NCI-H2227 (cell line): Measurements from ENCODE around the gene PNLIPRP3.
"Not testable (repeated sequence)": the region's sequence is repeated elsewhere in the genome, so short reads cannot be mapped to it uniquely, and the experiment has no call there.

Experiments
- DNase-seq: peaks from one replicate; lab custom pipeline; 2025; ENCODE audit not compliant: unreplicated experiment; lab: John Stamatoyannopoulos, UW

The PNLIPRP3 gene

GRCh38 chr10:116427671-116428070 lies at the start of gene PNLIPRP3:
TSS of gene PNLIPRP3 (plus strand) at chr10:116427847. CDS start at chr10:116428013, 166 bp downstream.
- no peak for DNase-seq

DNA sequence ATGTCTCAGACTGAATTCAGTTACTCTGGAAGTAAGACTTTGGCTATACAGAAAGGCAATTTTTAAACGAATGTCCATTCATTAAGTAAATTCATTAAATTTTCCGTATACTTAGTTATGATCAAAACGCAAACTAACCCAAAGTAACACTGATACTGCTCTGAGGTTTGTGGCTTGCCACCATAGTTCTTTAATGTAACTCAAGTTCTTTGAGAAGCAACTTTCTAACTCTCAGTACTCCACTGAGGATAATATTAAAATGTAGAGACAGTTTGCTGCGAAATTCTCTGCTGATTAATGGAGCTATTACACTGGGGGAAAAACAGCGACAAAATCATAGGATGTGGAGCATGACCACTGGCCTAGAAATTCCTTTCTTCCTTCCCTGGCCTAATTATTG lies 45.4 kb upstream of the PNLIPRP3 start:
- DNase-seq: no peak

GRCh38 chr10:116385311-116385710 lies 42.3 kb upstream of the PNLIPRP3 start:
- DNase-seq: no peak

DNA sequence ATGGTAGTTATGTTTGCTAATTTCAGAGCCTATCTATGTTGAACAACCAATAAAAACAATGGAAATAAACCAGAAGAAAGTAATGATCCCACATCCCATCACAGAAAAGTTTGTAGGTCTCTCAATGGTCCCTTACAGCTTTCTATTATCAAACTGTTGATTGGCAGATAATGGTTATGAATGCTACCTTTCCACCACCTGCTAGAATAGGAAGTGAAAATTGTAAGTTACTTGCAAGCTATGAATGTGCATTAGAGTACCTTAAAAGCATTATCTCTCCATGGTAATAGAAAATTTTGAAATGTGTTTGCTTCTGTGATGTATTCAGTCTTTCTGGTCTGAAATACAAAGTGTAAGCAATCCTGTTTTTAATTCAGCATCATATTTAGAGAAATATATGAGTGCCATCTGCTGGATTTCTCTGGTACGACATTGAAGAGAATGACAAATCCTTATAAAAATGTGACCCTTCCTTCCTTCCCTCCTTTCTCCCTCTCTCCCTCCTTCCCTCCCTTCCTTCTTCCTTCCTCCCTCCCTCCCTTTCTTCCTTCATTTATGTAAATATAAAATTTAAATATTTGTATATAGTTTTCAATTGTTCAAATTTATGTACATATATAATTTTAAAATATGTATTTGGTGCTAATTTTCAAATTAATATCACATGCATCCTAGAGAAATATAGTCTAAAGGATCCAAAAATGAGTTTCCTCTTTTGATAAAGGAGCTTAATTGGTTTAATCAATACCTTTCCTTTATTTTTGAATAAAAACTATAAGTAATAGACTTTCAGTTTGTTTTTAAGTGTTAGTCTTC lies 41.4 kb upstream of the PNLIPRP3 start:
- peak; percentile 47 for DNase-seq

DNA sequence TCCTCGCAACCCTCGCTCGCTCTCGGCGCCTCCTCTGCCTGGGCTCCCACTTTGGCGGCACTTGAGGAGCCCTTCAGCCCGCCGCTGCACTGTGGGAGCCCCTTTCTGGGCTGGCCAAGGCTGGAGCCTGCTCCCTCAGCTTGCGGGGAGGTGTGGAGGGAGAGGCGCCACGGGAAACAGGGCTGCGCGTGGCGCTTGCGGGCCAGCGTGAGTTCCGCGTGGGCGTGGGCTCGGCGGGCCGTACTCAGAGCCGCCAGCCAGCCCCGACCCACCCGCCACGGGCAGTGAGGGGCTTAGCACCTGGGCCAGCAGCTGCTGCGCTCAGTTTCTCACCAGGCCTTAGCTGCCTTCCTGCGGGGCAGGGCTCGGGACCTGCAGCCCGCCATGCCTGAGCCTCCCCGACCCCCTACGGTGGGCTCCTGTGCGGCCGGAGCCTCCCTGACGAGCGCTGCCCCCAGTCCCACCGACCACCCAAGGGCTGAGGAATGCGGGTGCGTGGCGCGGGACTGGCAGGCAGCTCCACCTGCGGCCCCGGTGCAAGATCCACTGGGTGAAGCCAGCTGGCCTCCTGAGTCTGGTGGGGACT lies 34.3 kb upstream of the PNLIPRP3 start:
- DNase-seq: not testable (repeated sequence)

DNA sequence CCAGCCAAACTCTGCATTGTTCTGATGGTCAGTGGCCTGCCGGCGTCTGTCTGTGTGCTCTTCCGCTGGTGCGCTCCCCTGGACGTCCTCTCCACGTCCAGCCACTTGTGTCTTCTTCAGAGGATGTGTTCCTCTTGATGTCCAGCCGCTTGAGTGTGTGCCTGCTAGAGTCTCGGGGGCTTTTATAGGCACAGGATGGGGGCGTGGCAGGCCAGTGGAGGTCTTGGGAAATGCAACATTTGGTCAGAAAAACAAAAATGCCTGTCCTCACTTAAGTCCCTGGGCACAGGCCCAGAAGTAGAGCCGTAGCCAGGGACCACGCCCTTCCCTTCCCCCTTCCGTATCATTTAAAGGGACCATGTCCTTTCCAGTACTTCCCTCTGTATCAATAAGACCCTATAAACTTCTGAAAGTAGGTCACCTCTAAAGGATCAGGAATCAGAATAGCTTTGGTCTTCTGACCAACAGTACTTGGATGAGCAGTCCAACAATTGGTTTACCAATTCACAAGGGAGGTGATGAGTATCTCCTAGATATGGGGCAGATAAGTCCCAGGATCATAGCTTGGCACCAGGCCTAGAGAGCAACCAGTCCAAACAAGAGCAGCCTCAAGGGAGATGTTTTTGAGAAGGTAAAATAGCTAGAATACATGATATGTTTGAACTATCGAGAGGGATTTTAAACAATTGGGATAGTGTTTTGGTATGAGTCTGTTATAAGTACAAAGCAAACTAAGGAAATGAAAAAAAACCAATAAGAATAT lies 32.2 kb upstream of the PNLIPRP3 start:
- no peak for DNase-seq

DNA sequence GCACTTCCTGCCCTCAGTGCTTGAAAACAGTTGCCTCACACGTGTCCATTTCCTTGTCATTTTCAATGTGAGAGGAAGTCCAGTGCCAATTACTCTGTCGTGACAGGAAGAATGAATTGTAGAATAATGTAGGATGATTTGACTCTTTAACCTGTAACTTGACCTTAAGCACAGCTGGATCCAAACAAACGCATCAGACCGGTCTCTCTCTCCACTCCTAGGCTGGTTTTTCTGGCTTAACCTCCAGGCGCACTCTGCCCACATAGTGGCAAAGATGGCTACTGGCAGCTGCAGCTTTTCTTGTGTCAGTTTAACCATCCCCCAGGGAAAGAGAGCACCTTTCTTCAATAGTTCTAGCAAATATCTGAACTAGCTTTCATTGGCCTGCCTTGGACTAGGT lies 29.4 kb upstream of the PNLIPRP3 start:
- no peak for DNase-seq

GRCh38 chr10:116402858-116403257 lies 24.8 kb upstream of the PNLIPRP3 start:
- no peak for DNase-seq

DNA sequence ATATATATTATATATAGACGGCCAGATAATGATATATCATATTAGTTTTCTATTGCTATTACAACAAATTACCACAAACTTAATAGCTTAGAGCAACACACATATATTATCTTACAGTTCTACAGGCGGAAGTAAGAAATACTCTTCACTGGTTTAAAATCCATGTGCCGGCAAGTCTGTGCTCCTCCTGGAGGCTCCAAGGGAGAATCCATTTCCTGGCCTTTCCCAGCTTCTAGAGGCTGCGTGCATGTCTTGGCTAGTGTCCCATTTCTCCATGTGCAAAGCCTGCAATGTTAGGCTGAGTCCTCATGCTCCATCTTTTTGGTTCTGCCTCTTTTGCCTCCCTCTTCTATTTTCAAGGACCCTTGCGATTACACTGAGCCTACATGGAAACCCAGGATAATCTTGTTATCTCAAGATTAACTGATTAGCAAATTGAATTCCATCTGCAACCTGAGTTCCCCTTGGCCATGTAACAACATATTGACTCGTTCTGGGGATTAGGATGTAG lies 23.9 kb upstream of the PNLIPRP3 start:
- DNase-seq: no peak

DNA sequence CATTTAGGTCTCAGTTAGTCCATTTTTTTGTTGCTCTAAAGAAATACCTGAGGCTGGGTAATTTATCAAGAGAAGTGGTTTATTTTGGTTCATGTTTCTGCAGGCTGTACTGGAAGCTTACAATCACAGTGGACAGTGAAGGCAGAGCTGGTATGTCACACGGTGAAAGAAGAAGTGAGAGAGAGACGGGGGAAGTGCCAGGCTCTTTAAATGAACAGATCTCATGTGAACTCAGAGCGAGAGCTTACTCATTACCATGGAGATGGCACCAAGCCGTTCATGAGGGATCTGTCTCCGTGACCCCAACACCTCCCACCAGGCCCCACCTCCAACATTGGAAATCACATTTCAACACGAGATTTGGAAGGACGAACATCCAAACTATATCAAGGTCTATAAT lies 18.9 kb upstream of the PNLIPRP3 start:
- DNase-seq: no peak

GRCh38 chr10:116410351-116410750 lies 17.3 kb upstream of the PNLIPRP3 start:
- no peak for DNase-seq

- DNase-seq: no peak
Observed at GRCh38 chr10:116417821-116418220, 9.8 kb upstream of the PNLIPRP3 start.

GRCh38 chr10:116418389-116418788 lies 9.3 kb upstream of the PNLIPRP3 start:
- no peak for DNase-seq

DNA sequence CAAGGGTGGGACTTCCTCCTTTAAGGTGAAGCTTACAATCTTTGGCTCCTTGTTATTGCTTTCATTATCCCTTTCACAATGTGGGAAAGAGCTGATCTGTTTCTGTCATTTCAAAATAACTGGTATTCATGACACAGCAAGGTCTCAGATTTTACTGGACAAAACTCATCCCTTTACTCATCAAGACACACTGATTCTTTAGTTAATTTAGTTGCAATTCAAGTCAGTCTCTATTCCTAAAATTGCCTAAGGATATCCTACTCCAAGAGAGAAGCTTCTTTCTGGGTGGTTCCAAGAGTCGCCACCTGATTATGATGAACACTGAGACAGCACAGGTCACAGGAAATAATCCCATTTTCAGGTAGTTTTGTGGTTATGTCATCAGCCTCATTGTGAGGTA lies 5.8 kb upstream of the PNLIPRP3 start:
- DNase-seq: no peak

DNA sequence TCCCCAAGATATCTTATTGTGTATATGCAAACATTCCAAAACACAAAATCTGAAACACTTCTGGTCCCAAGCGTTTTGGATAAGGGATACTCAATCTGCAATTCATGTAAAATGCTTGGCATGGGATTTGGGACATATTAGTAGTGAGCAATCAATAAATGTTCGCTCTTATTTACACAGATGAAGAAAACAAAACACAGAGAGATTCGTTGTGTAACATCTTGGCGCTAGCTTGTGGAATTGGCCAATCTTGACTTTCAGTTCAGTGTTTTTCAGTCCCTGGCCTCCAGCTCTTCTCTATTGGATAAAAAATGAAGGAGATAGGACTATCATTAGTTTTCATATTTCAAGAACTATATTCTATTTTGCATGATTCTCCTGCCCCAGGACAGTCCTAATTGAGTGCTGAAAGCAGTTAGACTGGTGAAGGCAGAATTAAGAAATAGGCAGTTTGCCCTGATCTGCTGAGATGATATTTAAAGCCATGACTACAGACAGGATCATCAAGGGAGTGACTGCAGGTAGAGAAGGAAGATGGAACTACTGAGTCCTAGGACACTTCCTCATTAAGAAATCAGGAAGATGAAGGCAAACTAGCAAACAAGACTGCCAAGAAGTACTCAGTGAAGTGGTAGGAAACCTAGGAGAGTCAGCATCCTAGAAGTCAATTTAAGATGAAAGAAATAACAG lies 1.8 kb downstream of the PNLIPRP3 start:
- DNase-seq: no peak

DNA sequence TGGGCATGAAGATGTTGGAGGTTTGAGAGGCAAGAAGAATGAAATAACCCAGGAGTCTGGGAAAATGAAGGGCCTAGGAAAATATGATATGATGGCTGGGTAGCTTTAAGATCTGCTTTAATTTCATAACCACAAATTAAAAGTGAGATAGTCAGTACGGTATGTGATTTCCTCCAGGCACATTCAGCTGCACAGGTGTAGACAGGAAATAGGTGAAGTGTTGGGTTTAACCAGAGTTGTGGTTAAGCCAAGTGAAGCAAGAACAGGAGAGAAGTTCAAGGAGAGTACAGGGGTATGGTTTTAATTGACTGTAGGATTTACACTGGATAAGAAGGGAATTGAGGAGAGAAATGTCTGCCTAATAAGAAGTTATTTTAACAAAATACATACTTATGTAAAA lies 2.6 kb downstream of the PNLIPRP3 start:
- DNase-seq: no peak

DNA sequence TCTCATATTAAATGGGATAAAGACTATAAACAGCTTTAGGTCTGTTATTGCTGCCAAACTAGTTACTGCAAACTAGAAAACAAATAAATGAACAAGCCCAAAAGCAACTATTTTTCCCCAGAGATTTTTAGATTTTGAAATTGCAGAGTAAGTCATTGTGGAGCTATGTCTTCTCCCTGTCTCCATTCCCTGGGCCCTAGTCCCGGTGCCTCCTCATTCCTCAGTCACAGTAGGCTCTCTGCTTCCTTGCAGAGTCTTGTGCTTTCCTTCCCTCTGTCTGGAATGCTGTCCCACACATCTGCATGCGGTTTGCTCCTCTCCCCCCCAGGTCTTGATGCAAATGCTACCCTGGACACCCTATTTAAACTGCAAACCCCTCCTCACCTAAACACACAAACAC lies 4.0 kb downstream of the PNLIPRP3 start:
- DNase-seq: no peak

DNA sequence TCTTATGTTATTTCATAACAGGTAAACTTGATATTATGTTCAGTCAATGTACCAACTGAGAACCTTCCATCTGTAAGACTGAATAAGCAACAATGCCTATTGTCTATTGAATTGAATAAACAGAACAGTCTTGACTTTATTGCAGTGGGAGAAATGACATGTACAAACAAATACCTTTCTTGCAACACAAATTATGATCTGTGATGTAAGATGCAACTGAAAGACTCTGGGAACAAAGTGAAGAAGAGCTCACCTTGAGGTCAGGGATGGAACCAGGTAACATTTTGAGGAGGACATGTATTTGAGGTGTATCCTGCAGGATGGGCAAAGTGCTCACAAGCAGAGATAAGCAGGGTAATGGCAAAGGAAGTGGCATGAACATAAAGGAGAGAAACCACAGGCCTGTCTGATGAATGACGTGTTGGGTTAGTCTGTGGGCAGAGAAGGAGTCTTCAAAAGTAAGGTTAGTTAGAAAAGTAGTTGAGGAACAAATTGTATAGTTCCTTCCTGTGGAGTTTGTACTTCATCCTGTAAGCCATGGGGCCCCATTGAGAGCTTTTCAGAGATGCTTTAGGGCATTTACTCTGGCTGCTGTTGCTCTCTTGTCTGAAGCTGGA lies 9.5 kb downstream of the PNLIPRP3 start:
- DNase-seq: no peak

- DNase-seq: no peak
Observed at GRCh38 chr10:116440330-116441030, 12.8 kb downstream of the PNLIPRP3 start.

GRCh38 chr10:116444527-116445142 lies 17.0 kb downstream of the PNLIPRP3 start:
- peak; percentile 21 for DNase-seq
